Retinal pigment epithelial cell (primary cell): ENCODE measurements around the gene ORMDL3.

ENCODE experiments used
- DNase-seq: peaks from one replicate; pipeline ENCODE4 v3.0.0-alpha.2; 2010; ENCODE audit warnings: low read depth
- H3K4me3 ChIP-seq: 2 replicates; pipeline ENCODE4 v1.5.1; 2011; ENCODE audit warnings: mild to moderate bottlenecking, low read length, control low read depth, moderate library complexity
- TF ChIP-seq, protein P1 (sequence below): conservative IDR thresholded peaks from 2 replicates; pipeline ENCODE4 v1.5.1; 2011; ENCODE audit warnings: low read depth, low read length, control low read depth, inconsistent platforms

ORMDL3 gene

DNA sequence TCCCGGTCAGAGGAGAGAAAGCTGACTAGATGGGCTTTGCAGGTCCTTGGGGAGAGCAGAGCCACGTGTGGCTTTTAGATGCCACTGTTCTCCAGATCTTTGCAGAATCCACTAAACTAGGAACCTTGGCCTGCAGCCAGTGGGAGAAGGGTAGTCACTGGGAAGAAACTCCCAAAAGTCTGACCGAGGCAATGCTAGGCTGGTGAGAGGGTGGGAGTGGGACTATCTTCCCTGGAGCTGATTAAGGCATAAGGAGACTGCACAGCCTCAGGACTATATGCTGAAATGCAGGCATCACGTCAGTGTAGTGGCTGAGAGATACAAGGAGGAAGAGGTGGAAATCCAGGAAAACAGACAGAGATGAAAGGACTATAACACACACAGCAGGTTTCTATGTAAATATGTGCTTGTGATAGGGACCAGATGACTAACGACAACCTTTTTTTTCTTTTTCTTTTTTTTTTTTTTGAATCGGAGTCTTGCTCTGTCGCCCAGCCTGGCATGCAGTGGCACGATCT lies 33.2 kb upstream of the ORMDL3 start:
- H3K4me3 ChIP-seq = no peak overlapping the region
- DNase-seq = no peak
- TF ChIP-seq, protein P1, sequence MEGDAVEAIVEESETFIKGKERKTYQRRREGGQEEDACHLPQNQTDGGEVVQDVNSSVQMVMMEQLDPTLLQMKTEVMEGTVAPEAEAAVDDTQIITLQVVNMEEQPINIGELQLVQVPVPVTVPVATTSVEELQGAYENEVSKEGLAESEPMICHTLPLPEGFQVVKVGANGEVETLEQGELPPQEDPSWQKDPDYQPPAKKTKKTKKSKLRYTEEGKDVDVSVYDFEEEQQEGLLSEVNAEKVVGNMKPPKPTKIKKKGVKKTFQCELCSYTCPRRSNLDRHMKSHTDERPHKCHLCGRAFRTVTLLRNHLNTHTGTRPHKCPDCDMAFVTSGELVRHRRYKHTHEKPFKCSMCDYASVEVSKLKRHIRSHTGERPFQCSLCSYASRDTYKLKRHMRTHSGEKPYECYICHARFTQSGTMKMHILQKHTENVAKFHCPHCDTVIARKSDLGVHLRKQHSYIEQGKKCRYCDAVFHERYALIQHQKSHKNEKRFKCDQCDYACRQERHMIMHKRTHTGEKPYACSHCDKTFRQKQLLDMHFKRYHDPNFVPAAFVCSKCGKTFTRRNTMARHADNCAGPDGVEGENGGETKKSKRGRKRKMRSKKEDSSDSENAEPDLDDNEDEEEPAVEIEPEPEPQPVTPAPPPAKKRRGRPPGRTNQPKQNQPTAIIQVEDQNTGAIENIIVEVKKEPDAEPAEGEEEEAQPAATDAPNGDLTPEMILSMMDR = no peak

DNA sequence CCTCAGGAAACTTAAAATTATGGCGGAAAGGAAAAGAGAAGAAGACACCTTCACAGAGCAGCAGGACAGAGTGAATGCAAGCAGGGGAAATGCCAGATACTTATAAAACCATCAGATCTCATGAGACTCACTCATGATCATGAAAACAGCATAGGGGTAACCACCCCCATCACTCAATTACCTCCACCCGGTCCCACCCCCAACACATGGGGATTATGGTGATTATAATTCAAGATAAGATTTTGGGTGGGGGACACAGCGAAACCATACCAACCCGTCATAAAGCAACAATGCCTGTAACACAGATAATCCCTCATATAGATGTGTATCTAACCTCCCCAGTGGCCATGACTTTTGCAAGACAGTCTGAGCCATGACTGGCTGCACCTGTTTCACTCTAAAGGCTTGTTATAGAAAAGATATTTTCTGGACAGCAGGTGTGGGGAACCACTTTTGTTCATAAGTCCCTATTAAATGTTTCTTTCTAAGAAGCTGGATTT lies 28.4 kb upstream of the ORMDL3 start:
- DNase-seq = no peak
- H3K4me3 ChIP-seq = no peak overlapping the region
- TF ChIP-seq, protein P1 = no peak

DNA sequence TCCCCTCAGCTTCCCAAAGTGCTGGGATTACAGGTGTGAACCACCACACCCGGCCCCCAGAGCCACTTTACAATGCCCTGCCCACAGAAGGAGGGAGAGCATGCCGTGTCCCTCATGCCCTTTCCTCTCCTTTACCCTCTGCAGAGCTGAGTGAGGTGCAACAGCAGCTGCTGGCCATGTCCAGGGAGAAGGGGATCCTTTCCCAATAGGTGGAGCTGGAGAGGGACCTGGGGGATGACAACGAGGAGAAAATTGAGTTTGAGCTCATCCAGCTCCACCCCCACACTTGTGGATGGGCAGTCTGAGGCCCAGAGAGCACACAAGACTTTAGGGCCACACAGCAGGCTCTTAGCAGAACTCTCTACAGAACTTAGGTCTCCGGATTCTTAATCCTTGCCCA lies 27.5 kb upstream of the ORMDL3 start:
- TF ChIP-seq, protein P1 = no peak
- no peak overlapping the region for H3K4me3 ChIP-seq
- DNase-seq = no peak

DNA sequence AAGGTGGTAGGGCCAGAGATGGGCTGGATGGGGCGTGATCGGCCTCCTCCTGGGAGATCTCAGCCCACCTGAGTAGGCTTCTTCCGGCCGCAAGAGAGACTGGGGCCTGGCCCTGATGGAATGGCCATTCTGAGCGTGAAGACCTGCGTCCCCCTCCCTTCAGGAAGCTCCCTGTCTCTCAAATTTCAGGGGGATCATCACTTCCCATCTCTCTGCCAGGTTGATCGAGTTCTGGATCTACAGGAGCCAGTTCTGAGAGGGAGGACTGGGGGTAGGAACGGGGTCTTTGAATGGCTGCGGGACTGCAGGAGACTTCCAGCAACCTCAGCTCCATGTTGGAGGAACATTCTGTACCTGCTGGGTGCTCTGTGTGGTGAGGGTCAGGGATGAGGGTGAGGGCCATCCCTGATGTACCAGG lies 26.1 kb upstream of the ORMDL3 start:
- no peak for DNase-seq
- TF ChIP-seq, protein P1 = no peak
- H3K4me3 ChIP-seq = peak overlapping the region; percentile 45

DNA sequence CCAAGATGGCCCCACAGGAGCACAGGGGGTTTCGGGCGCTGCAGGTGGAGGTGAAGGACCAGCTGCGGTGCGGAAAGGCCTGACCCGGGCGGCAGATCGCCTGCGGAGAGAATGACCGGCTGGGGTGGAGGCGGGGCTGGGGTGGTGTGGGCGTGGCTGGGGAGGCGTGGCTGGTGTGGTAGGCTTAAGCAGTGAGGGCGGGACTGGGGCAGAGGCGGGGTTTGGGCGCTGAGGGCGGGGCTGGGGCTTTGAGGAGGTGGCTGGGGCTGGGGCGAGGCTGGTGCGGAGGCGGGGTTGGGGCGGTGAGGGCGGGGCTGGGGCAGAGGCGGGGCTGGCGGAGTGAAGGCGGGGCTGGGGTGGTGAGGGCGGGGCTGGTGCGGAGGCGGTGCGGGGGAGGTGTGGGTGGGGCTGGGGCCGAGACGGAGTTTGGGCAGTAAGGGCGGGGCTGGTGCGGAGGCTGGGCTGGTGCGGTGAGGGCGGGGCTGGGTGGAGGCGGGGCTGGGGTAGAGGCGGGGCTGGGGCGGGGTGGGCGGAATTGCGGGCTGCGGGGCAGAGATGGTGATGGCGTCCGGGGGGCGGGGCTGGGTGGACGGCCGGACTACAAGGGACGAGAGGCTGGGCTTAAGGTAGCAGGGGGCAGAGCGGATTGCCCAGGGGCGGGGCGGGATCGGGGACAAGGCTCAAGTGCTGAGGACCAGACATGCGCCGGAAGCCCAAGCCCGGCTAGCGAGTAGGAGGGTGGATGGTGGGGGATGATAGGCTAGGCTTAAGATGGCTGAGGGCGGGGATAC lies 25.5 kb upstream of the ORMDL3 start:
- peak overlapping the region; percentile 45 for H3K4me3 ChIP-seq
- peak; percentile 79 for DNase-seq
- TF ChIP-seq, protein P1 = no peak

DNA sequence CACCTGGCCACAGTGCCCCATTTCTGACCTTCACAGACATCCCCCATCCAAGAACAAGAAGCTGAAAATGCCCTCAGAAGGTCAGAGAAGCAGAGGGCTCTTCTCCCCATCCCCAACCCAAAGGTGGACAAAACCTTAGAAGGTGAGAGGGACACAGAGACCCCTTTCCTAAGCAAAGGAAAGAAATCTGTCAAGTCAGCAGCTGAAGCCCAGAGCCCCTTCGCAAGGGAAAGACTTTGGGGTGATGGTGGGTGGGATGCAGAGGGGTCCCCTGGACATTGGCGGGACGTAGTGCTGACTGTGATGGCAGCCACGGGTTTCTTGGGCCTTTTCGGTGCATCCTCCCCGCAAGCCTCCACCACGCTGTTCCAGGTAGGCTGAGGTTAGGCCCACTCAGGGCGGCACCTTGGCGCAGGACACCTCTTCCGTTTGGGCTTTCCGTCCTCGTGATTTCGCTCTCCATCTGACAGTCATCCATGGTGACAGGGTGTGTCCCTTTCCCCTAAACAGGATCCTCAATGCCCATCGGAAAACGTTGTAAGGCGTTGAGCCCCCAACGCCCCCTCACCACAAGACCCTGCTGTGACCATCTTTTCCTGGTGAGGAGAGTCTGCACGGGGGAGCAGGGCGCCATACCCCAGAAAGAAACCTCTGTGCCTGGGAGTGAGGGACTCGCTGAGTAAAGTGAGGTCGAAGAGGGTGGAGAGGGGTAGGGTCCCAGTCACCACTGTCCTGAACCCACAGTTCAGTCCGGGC lies 24.7 kb upstream of the ORMDL3 start:
- no peak for DNase-seq
- H3K4me3 ChIP-seq = peak overlapping the region; percentile 43
- TF ChIP-seq, protein P1 = no peak
